ENCODE results near the gene MTHFD2L. TPM values are rescaled to one million over a fixed set of nuclear protein-coding genes. Genes with fewer than 3 reads are reported as not detected.

MTHFD2L gene
- total RNA-seq, 1 experiment from 2014 or later: 24.1 TPM

- intact Hi-C loops (cut with micrococcal nuclease; ENCODE audit: unreplicated experiment): loop anchor here (10.0 kb wide), 2 partner anchors 467 to 957 kb away; partner anchors contain the start of gene BTC
- H3K36me3 Mint-ChIP-seq (ENCODE audit: insufficient read depth, unreplicated experiment): no peaks in the 10 kb centered on the region
- CTCF ChIA-PET: no interaction called here
- no peaks in the 10 kb centered on the region for H3K4me1 Mint-ChIP-seq (ENCODE audit: low read depth, unreplicated experiment)
- no TSS peak for BruUV-seq (replicated peaks)
- no peak for DNase-seq
- no peak for TF ChIP-seq CTCF (IDR thresholded peaks at IDR 0.05; ENCODE audit: unreplicated experiment)
- H3K4me3 Mint-ChIP-seq (ENCODE audit: low read depth, unreplicated experiment): no peak overlapping the region
- no peaks in the 10 kb centered on the region for H3K27me3 Mint-ChIP-seq (ENCODE audit: unreplicated experiment)
- H3K9me3 Mint-ChIP-seq (ENCODE audit: low read depth, unreplicated experiment): no peaks in the 10 kb centered on the region
- H3K27ac Mint-ChIP-seq (ENCODE audit: unreplicated experiment): no peak overlapping the region
Observed at GRCh38 chr4:74327762-74328161, 169.8 kb downstream of the MTHFD2L start.

GRCh38 chr4:74328501-74328900, 170.6 kb downstream of the MTHFD2L start:
- TF ChIP-seq CTCF (IDR thresholded peaks at IDR 0.05; ENCODE audit: unreplicated experiment): no peak
- intact Hi-C loops (cut with micrococcal nuclease; ENCODE audit: unreplicated experiment): loop anchor here (10.0 kb wide), 2 partner anchors 466 to 956 kb away; partner anchors contain the start of gene BTC
- no TSS peak for BruUV-seq (replicated peaks)
- Mint-ChIP-seq H3K27me3 (ENCODE audit: unreplicated experiment) (no peaks in the 10 kb centered on the region), H3K36me3 (ENCODE audit: insufficient read depth, unreplicated experiment) (no peaks in the 10 kb centered on the region), H3K4me3 (ENCODE audit: low read depth, unreplicated experiment) (no peak overlapping the region), H3K27ac (ENCODE audit: unreplicated experiment) (no peak overlapping the region), H3K9me3 (ENCODE audit: low read depth, unreplicated experiment) (no peaks in the 10 kb centered on the region), H3K4me1 (ENCODE audit: low read depth, unreplicated experiment) (no peaks in the 10 kb centered on the region)
- DNase-seq: no peak
- CTCF ChIA-PET: interaction anchor here (0.6 kb wide), 1 partner anchor 86 kb away, joined by 4 read pairs; no protein-coding TSS in a partner anchor

- DNase-seq: no peak
- no peaks in the 10 kb centered on the region for H3K4me1 Mint-ChIP-seq (ENCODE audit: low read depth, unreplicated experiment)
- intact Hi-C loops (cut with micrococcal nuclease; ENCODE audit: unreplicated experiment): loop anchor here (10.0 kb wide), 2 partner anchors 465 to 955 kb away; partner anchors contain the start of gene BTC
- no peak overlapping the region for H3K27ac Mint-ChIP-seq (ENCODE audit: unreplicated experiment)
- CTCF ChIA-PET: interaction anchor here (0.6 kb wide), 2 partner anchors 1122 to 1289 kb away, joined by 4 to 9 read pairs; no protein-coding TSS in a partner anchor
- H3K4me3 Mint-ChIP-seq (ENCODE audit: low read depth, unreplicated experiment): no peak overlapping the region
- H3K9me3 Mint-ChIP-seq (ENCODE audit: low read depth, unreplicated experiment): peaks cover under 1% of the 10 kb centered on the region
- no peak for TF ChIP-seq CTCF (IDR thresholded peaks at IDR 0.05; ENCODE audit: unreplicated experiment)
- no peaks in the 10 kb centered on the region for H3K36me3 Mint-ChIP-seq (ENCODE audit: insufficient read depth, unreplicated experiment)
- H3K27me3 Mint-ChIP-seq (ENCODE audit: unreplicated experiment): no peaks in the 10 kb centered on the region
- BruUV-seq (replicated peaks): no TSS peak
Observed at GRCh38 chr4:74329307-74329706, 171.4 kb downstream of the MTHFD2L start.

- H3K27me3 Mint-ChIP-seq (ENCODE audit: unreplicated experiment): no peaks in the 10 kb centered on the region
- H3K36me3 Mint-ChIP-seq (ENCODE audit: insufficient read depth, unreplicated experiment): no peaks in the 10 kb centered on the region
- no TSS peak for BruUV-seq (replicated peaks)
- H3K4me1 Mint-ChIP-seq (ENCODE audit: low read depth, unreplicated experiment): no peaks in the 10 kb centered on the region
- DNase-seq: no peak
- CTCF ChIA-PET: no interaction called here
- TF ChIP-seq CTCF (IDR thresholded peaks at IDR 0.05; ENCODE audit: unreplicated experiment): no peak
- peaks cover 2% of the 10 kb centered on the region for H3K9me3 Mint-ChIP-seq (ENCODE audit: low read depth, unreplicated experiment)
- H3K27ac Mint-ChIP-seq (ENCODE audit: unreplicated experiment): no peak overlapping the region
- intact Hi-C loops (cut with micrococcal nuclease; ENCODE audit: unreplicated experiment): no loop called here
- H3K4me3 Mint-ChIP-seq (ENCODE audit: low read depth, unreplicated experiment): no peak overlapping the region
Observed at GRCh38 chr4:74330295-74330750, 172.4 kb downstream of the MTHFD2L start.

All from Calu3 (cell line).